Thyroid gland (tissue), 4 donors: ENCODE data around the gene CUTA.

Experiments
- CTCF ChIP-seq, 6 experiments: fragments of 200-600 bp in 3 of 6; fragments of 450-650 bp in 3 of 6; sonication (generic) in 3 of 6; IDR thresholded peaks; one replicate each; pipeline ENCODE4 v1.5.1; 2016 to 2019; ENCODE audit warnings: antibody characterized with exemption in 6 of 6, mild to moderate bottlenecking in 2 of 6, inconsistent platforms in 1 of 6, moderate library complexity in 1 of 6
- POLR2A ChIP-seq, 2 donors: fragments of 450-650 bp; IDR thresholded peaks; one replicate each; pipeline ENCODE4 v1.6.1; 2017; ENCODE audit warnings: antibody characterized with exemption in 2 of 2, mild to moderate bottlenecking in 2 of 2, moderate library complexity in 1 of 2

- TF ChIP-seq CTCF (IDR thresholded peaks at IDR 0.05) (no peak), POLR2A (IDR thresholded peaks at IDR 0.05) (no peak)
These were observed 8.9 kb upstream of the CUTA start for GRCh38 chr6:33426590-33427511.
